ENCODE measurements around the gene SC5D. TPM values are rescaled to one million over a fixed set of nuclear protein-coding genes. Genes with fewer than 3 reads are reported as not detected.

Gene SC5D
- total RNA-seq, 4 donors from 2014 or later, result 16.3 to 43.4 (median 29.8) TPM

- Histone ChIP-seq H3K9me3 (no peaks in the 10 kb centered on the region), H3K27me3 (peaks cover 4% of the 10 kb centered on the region), H3K27ac (no peak overlapping the region), H3K4me1 (no peaks in the 10 kb centered on the region), H3K36me3 (no peaks in the 10 kb centered on the region), H3K4me3 (no peak overlapping the region)
- WGBS, result 56% methylated on average over 4 of the region's 4 CpGs
- no peak for DNase-seq (ENCODE audit: low spot score in 2 of 2)
- no peak for TF ChIP-seq EP300 (IDR thresholded peaks at IDR 0.05)
- TF ChIP-seq, protein P1, sequence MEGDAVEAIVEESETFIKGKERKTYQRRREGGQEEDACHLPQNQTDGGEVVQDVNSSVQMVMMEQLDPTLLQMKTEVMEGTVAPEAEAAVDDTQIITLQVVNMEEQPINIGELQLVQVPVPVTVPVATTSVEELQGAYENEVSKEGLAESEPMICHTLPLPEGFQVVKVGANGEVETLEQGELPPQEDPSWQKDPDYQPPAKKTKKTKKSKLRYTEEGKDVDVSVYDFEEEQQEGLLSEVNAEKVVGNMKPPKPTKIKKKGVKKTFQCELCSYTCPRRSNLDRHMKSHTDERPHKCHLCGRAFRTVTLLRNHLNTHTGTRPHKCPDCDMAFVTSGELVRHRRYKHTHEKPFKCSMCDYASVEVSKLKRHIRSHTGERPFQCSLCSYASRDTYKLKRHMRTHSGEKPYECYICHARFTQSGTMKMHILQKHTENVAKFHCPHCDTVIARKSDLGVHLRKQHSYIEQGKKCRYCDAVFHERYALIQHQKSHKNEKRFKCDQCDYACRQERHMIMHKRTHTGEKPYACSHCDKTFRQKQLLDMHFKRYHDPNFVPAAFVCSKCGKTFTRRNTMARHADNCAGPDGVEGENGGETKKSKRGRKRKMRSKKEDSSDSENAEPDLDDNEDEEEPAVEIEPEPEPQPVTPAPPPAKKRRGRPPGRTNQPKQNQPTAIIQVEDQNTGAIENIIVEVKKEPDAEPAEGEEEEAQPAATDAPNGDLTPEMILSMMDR (IDR thresholded peaks at IDR 0.05), result no peak
- no peak for TF ChIP-seq POLR2AphosphoS5 (IDR thresholded peaks at IDR 0.05)
- no peak for TF ChIP-seq POLR2A (IDR thresholded peaks at IDR 0.05)
These were observed 36.6 kb downstream of the SC5D start for GRCh38 chr11:121328967-121329679.

DNA sequence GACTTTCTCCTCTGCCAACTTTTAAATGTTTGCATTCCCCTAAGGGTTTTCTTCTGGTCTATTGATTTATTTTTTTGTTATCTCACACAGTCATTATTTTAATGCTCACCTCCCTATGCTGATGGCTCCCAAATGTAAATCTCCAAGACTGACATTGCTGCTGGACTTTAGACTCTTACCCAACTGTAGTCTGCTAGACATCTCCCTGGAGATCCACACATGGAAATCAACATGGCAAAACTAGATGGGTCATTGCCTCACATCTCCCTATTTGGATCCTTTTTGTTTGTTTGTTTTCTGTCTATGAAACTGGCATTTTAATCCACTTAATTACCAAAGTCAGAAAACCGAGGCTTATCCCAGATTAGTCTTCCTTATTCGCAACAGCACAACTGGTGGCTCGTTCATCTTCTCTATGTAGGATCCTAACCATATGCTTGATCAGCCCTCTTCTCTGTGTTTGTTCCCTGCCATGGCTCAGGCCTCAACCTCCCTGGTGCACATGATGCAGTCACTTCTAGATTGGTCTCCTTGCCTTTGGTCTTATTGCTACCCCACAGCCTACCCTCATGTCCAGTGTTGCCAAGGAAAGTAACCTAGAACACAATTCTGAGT, 37.3 kb downstream of the SC5D start:
- Histone ChIP-seq H3K27me3 (peaks cover 4% of the 10 kb centered on the region), H3K4me1 (no peaks in the 10 kb centered on the region), H3K36me3 (no peaks in the 10 kb centered on the region), H3K27ac (no peak overlapping the region), H3K9me3 (no peaks in the 10 kb centered on the region), H3K4me3 (no peak overlapping the region)
- no peak for DNase-seq (ENCODE audit: low spot score in 2 of 2)
- TF ChIP-seq POLR2AphosphoS5 (IDR thresholded peaks at IDR 0.05), result no peak
- TF ChIP-seq, protein P1 (IDR thresholded peaks at IDR 0.05), result no peak
- TF ChIP-seq POLR2A (IDR thresholded peaks at IDR 0.05), result no peak
- TF ChIP-seq EP300 (IDR thresholded peaks at IDR 0.05), result no peak
- 83% methylated on average over 3 of the region's 3 CpGs for WGBS

DNA sequence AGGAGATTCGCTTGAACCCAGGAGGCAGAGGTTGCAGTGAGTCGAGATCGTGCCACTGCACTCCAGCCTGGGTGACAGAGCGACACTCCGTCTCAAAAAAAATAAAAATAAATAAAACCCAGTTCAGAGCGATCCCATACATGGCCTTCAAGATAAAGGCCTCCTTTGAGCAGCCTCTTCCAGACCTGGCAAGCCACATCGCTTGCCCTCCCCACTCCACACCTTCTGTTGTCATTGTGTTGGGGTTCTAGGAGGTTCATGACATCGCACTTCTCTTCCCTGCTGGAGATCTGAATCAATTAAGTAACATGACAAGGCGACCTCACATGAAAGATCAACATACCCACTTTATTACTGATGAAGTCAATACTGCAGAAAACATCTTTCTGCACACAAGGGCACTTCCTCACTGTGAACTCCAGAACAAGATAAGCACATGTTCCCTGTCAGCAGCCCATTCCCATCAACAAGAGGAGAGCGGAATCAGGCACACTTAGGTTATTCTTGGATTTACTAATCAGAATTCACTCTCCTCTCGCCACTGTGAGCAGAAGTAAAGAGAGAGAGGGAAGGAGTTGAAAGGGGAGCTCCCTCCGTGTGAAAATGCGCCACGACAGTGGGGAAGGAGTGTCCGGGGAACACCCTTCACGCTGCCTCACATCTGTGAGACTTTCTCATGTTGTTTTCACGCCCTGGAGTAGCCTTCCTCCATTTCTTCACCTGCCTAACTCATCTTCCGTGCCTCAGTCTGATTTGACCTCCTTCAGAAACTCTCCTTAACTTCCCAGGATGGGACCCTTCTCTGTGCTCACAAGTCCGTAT, 38.3 kb downstream of the SC5D start:
- TF ChIP-seq POLR2AphosphoS5 (IDR thresholded peaks at IDR 0.05), result no peak
- no peak for TF ChIP-seq POLR2A (IDR thresholded peaks at IDR 0.05)
- TF ChIP-seq, protein P1 (IDR thresholded peaks at IDR 0.05), result no peak
- no peak for TF ChIP-seq EP300 (IDR thresholded peaks at IDR 0.05)
- no peaks in the 10 kb centered on the region for H3K36me3 ChIP-seq
- no peak for DNase-seq (ENCODE audit: low spot score in 2 of 2)
- H3K27me3 ChIP-seq, result peaks cover 4% of the 10 kb centered on the region
- no peak overlapping the region for H3K27ac ChIP-seq
- 93% methylated on average over 19 of the region's 19 CpGs for WGBS
- H3K4me1 ChIP-seq, result no peaks in the 10 kb centered on the region
- no peak overlapping the region for H3K4me3 ChIP-seq
- no peaks in the 10 kb centered on the region for H3K9me3 ChIP-seq

DNA sequence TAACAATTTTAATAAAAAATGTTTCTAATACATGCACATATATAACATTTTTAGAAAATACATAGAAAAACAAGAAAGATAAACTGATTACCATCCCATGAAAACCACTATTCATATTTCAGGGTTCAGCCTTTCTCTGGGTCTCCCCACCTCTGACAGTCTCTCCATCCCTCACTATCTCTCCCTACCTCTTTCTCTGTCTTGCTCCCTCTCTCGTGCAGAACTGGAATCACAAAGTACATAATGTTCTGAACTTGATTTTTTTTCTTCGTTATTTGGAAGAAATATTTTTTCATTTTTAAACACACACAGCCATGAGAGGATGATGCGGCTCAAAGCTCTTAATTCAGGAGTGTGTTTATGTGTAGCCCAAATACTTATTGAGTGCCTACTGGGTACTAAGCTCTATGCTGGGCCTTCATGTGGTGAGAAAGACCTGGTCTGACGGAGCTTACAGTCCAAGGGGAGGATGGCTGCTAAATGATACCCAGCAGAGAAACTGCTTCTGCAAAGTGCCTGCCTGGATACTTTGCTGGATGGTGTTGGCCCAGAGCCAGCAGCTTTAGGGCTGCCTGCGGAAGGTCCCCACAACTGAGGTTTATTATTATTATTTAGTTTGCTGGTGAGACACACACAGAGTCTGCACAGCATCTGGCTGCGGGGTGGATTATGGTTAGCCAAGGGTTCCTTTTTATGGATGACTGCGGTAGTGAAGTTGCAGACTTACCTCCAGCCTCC, 42.6 kb downstream of the SC5D start:
- no peaks in the 10 kb centered on the region for H3K9me3 ChIP-seq
- no peak for DNase-seq (ENCODE audit: low spot score in 2 of 2)
- H3K4me3 ChIP-seq, result no peak overlapping the region
- 54% methylated on average over 5 of the region's 7 CpGs for WGBS
- no peak overlapping the region for H3K27ac ChIP-seq
- H3K36me3 ChIP-seq, result no peaks in the 10 kb centered on the region
- TF ChIP-seq POLR2A (IDR thresholded peaks at IDR 0.05), result no peak
- TF ChIP-seq POLR2AphosphoS5 (IDR thresholded peaks at IDR 0.05), result no peak
- TF ChIP-seq, protein P1 (IDR thresholded peaks at IDR 0.05), result no peak
- no peak for TF ChIP-seq EP300 (IDR thresholded peaks at IDR 0.05)
- peaks cover 4% of the 10 kb centered on the region for H3K27me3 ChIP-seq
- peaks cover 13% of the 10 kb centered on the region for H3K4me1 ChIP-seq
